HL-60/S4 (cell line): Measurements from ENCODE around the gene PFDN4.
"Not testable (repeated sequence)": the region's sequence is repeated elsewhere in the genome, so short reads cannot be mapped to it uniquely, and the experiment has no call there.

Experiments
- in situ Hi-C: fragments of 300-500 bp; cut with MboI; formaldehyde crosslinking; loops from 2 replicates; pipeline ENCODE4 v1.14.3; 2022; ENCODE audit warnings: low sequenced_read_pairs

PFDN4 gene

DNA sequence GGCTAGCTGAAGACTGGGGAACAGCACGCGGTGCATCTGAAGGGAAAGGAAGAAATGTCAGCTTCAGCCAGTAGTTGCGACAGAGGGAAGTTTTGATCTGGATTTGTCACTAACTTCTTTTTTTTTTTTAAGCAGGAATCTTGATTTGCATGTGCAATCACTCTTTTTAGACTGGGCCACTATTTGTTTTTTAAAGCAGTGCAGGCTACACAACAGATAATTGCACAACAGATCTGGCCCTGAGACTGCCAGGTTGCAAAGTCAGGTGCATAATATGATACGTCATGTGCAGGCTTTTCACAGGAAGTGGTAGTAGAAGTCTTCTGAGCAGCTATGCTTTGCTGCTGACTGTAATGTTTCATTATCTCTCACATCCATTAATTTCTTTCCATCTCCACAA, 13.5 kb downstream of the PFDN4 start:
- in situ Hi-C loops: loop anchor here (25.0 kb wide), 1 partner anchor 416 kb away; no protein-coding TSS in a partner anchor

DNA sequence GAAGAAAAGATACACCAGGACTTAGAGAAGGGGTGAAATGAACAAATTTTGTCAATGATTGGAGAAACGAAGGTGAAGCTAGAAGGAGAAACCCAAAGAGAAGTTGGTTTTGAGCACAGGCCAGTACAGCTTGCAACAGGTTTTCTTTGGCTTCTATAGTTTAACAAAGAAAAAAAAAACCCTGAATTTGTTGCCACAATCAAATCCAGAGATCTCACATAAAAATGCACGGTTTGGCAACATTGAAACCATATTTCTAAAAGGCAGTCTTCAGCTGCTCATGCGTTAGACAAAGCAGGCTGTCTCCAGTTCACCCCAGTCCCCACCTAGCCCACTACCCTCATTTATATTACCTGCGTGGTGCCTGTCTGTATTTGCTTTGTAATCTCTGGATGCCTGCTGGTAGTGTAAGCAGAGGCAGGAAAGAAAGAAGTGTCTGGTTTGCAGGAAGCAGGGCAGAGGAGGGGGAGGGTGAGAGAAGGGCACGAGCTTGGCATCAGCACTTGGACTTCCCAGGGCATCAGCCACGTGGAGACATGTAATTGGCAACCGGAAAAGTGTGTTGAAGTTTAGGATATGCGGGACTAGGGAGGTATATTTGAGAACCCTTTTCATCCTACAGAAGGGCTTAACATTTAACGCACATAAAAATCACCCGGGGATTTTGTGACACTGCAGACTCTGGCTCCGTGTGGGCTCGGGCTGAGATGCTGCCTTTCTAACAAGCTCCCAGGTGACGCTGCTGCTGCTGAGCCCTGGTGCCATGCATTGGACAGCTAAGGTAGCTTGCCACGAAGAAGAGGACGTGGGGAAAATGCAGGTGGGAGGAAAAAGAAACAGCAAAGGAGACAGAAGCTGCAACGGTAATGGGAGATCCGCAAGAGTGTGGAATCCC, 14.4 kb downstream of the PFDN4 start:
- in situ Hi-C loops: loop anchor here (25.0 kb wide), 1 partner anchor 415 kb away; no protein-coding TSS in a partner anchor

DNA sequence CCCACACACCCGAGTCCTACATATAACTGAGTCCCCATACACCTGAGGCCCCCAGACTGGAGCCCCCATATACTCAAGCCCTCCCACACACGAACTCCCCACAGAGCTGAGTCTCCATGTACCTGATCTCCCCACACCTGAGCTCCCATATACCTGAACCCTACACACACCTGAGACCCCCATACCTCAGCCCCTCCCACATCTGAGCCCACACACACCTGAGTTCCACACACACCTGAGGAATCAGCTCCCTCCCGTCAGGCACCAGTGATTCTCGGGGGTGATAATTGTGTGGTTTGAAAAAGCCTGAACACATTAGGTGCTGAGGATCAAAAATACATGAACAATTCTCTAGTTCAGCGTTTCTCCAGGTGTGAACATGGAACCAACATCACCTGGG, 15.4 kb downstream of the PFDN4 start:
- in situ Hi-C loops: loop anchor here (25.0 kb wide), 1 partner anchor 414 kb away; no protein-coding TSS in a partner anchor

DNA sequence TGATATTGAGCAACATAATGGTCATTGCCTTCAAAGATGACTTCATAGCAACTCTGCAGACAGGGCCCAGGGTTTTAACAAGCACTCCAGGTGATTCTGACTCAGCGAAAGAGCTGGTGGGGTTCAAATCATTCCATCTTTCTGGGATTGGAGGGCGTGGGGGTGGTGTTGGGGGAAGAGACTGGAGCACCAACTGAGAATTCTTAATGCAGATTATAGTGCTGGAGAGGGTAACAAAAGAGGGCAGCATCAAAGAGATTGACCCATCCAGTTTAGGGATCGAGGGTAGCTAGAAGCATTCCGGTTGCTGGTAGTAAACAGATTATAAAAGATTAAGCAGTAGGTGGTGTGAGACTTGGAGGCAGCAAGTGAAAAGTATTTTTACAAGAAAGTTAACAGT, 15.9 kb downstream of the PFDN4 start:
- in situ Hi-C loops: loop anchor here (25.0 kb wide), 1 partner anchor 414 kb away; no protein-coding TSS in a partner anchor

DNA sequence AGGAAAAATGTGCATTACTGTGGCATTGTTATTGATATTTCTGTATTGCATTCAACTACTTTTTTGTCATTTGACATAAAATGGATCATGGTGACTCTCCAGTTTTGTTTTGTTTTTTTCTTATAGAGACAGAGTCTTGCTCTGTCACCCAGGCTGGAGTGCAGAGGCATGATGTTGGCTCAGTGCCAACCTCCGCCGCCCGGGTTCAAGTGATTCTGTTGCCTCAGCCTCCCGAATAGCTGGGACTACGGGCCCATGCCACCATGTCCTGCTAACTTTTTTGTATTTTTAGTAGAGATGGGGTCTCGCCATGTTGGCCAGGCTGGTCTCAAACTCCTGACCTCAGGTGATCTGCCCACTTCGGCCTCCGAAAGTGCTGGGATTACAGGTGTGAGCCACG, 16.8 kb downstream of the PFDN4 start:
- in situ Hi-C loops: loop anchor here (25.0 kb wide), 1 partner anchor 413 kb away; no protein-coding TSS in a partner anchor

DNA sequence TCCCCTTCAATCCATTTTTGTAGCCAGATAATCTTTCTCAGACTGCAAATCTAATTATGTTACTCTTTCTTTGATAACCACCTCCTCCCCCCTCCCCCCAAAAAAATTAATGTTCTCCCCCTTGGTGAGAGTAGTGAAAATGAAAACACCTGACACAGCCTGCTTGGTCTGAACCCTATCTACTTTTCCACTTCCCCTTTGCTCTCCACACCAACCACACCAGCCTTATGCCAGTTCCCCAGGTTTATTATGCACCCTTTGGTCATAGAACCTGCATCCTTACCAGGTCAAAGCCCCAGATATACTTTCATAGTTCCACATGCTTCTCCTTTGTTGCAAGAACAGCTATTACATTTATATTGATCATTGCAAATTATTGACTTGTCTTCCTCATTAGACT, 19.4 kb downstream of the PFDN4 start:
- in situ Hi-C loops: no loop called here

DNA sequence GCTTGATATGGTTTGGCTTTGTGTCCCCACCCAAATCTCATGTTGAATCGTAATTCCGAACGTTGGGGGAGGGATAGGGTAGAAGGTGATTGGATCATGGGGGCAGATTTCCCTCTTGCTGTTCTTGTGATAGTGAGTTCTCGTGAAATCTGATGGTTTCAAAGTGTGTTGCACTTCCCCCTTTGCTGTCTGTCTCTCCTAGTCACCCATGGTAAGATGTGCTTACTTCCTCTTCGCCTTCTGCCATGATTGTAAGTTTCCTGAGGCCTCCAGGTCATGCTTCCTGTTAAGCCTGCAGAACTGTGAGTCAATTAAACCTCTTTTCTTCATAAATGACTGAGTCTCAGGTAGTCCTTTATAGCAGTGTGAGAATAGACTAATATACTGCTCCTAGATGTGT, 19.9 kb downstream of the PFDN4 start:
- in situ Hi-C loops: no loop called here

DNA sequence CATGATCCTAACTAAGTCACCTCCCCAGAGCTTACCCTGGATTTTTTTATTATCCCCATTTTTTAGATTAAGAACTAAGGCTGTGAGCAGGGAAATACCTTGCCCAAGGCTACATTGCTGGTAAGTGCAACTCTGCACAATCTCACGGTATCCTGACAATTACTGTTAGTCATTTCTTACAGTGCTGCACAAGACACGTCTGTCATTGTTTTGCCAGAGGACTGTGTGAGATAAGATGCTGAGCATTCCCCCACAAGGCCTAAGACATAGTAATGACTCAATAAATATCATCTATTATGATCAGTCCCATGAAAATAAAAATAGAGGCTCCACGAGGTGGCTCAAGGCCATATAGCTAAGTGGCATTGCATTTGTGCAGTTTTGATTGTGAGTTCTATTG, 21.0 kb downstream of the PFDN4 start:
- in situ Hi-C loops: no loop called here

DNA sequence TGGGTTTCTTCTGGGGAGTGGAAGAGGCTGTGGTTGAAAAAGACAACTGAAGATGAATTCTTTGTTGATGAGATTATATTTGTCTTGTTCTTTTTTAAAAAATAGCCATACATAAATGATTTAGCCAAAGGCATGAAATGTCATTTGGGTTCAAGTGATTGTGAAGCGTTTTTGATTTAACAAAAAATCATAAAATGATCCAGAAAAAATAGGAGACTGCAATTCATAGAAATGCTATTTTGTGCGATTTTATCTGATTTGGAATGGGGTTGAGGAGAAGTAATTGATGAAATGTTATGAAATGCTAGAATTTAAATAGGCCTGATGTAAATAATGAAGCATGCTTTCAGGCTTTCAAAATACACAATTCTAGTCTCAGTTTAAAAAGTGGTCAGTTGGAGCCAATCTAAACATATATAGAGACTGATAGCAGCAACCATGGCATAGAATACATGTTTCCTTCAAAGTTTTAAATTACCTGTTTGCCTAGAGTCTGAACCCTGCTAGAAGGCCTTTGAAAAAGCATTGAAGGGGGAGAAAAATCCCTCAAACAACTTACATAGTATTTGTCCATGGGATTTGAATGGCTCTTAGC, 21.8 kb downstream of the PFDN4 start:
- in situ Hi-C loops: no loop called here

DNA sequence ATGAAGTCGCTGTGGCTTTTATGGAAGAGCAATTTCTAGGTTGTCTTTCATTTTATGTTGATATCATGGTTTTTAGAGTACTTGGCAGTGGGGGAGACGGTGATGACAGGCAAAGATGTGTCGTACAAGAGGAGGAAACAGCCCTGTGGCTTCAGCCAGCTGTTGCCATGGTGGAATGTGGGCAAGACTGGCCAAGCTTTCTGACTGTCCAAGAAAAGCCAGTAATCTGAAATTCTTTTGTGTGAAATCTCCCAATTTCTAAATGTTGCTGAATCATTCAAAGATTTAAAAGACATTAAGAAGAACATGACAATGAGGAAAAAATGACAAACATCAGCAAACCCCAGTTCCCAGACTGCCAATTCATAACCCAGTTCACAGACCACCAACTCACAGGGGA, 23.1 kb downstream of the PFDN4 start:
- in situ Hi-C loops: no loop called here

DNA sequence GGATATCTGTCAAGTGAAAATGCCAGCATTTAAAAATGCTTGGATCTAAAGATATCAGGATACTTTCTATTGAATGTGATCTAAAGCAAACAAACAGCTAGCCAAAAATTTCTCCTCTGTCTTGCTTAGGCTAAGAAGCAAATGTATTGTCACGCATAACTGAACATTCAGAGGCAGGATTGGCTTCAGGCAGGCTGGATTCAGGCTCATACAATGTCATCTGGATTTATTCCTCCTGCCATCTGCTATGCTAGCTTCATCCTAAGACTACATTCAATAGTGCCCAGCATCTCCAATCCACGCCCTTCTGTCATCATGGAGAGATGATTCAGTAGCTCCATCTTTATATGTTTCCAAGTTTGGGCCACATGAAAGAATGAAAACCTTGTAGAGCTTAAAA, 27.1 kb downstream of the PFDN4 start:
- in situ Hi-C loops: no loop called here

DNA sequence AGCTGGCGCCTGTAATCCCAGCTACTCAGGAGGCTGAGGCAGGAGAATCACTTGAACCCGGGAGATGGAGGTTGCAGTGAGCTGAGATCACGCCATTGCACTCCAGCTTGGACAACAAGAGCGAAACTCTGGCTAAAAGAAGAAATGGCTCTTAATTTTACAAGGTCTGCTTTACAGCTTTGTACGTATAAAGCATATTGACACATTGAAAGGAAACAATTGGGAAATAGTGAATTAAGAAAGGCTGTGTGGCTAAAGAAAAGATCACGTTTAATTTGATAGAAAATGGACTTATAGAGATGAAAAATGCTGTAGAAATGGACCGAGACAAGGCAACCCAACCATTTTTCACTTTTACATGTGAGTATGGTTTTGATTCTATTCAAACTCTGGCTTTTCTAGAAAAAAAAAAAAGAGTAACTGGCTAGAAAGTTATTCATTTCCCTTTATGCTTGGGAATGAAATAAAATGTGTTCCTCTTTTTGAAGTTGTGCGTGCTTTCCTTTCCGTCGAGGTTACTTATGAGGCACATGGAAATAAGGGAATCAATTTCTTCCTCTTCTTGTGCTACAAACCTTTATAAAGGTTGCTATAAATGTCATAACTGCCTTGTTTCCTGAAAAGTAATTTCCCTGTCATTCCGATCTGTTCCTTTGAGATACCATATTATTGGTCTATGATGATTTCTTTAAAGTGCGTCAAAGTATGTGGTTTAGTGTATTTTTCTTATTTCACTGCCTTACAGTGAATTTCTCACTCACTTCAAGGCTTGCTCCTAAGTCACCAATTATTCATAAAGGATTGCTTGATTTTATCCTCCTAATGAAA, 29.4 kb downstream of the PFDN4 start:
- in situ Hi-C loops: no loop called here

DNA sequence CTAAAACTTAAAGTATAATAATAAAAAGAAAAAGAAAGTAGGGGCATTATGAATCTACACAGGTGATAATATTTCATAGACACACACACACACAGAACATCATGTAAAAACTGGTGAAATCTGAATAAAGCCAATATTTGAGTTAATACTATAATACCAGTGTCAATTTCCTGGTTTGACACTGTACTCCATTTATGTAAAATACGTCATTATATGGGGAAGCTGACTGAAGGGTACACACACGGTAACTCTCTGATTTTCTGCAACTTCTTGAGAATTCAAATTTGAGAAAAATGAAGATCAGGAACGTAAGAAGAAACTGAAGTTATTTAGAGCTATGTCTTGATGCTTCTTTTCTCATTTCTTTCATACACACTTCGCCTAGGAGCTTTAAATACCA, 36.2 kb downstream of the PFDN4 start:
- in situ Hi-C loops: no loop called here

DNA sequence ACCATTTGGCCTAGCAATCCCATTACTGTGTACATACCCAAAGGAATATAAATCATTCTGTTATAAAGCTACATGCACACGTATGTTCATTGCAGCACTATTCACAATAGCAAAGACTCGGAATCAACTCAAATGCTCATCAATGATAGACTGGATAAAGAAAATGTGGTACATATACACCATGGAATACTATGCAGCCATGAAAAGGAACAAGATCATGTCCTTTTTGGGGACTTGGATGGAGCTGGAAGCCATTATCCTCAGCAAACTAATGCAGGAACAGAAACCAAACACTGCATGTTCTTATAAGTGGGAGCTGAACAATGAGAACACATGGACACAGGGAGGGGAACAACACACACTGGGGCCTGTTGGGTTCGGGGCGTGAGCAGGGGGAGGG, 40.8 kb downstream of the PFDN4 start:
- in situ Hi-C loops: not testable (repeated sequence)

DNA sequence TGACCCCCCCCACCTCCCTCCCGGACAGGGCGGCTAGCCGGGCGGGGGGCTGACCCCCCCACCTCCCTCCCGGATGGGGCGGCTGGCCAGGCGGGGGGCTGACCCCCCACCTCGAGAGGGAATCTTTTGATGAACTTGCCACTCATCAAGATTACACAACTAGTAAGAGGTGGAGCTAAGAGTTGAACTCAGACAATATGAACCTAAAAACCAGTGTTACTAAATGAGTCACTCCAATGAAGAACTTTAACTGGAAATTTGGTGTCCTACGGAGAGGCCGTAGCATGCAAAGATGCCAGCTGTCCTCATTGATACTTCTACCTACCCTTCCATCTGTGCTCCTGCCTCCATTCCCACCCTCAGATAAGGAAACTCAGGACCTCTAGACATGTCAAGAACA, 42.8 kb downstream of the PFDN4 start:
- in situ Hi-C loops: no loop called here

DNA sequence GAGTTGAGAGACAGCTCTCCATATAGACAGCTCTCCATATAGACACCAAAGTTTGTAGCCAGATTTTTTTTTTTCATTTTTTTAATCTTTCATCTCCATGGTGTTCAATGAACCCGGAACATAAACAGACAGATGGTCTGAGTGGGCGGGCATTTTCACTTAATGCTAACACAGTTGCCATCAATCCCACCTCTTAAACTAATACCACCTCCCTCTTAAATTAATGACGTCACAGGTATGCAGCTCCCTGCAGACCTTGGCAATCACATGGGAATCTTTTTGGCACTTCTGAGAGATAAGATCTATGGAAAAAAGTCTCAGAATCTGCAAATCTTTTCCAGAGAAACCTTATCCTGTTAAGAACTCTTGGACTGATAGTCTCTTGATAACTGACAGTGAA, 43.2 kb downstream of the PFDN4 start:
- in situ Hi-C loops: no loop called here

DNA sequence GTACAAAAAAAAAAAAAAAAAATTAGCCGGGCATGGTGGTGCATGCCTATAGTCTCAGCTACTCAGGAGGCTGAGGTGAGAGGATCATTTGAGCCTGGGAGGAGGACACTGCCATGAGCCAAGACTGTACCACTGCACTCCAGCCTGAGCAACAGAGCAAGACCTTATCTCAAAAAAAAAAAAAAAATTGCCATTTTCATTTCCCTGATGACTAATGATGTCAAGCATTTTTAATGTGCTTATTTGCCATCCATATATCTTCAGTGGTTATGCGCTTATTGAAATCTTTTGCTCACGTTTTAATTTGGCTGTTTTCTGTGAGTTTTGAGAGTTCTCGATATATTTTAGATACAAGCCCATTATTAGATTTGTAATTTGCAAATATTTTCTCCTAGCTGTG, 46.7 kb downstream of the PFDN4 start:
- in situ Hi-C loops: no loop called here

DNA sequence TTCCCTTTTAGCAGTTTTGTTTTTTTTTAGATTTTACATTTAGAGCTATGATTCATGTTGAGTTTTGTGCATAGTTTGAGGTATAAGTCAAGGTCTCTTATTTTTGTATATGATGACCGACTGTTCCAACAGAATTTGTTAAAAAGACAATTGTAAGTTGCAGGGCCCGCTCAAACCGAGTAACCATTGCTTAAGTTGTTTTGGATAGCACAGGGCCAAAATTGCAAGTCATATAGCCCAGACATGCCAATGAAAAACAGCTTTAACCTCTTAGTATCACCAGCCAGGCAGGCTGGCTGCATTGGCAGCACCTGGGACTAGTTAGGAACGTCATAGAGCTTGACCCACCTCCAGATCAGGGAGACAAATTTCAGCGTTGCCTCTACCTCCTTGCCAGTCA, 47.3 kb downstream of the PFDN4 start:
- in situ Hi-C loops: no loop called here

DNA sequence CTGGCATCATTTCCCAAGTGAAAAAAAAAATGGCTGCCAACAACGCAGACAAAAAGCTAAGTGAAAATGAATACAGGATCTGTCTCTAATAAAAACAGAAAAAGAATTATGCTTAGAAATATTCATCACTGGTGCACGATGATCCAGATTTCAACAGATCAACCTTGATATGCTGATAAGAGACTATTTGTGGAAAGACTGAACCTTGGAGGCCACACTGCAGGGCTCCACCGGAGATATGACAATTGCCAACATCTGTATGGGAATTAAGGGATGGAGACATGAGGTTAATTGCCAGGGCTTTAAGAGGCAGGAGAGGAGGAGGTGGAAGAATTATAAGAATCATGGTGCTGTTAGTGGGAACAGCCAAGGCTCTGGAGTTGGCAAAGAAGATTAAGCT, 48.3 kb downstream of the PFDN4 start:
- in situ Hi-C loops: no loop called here

DNA sequence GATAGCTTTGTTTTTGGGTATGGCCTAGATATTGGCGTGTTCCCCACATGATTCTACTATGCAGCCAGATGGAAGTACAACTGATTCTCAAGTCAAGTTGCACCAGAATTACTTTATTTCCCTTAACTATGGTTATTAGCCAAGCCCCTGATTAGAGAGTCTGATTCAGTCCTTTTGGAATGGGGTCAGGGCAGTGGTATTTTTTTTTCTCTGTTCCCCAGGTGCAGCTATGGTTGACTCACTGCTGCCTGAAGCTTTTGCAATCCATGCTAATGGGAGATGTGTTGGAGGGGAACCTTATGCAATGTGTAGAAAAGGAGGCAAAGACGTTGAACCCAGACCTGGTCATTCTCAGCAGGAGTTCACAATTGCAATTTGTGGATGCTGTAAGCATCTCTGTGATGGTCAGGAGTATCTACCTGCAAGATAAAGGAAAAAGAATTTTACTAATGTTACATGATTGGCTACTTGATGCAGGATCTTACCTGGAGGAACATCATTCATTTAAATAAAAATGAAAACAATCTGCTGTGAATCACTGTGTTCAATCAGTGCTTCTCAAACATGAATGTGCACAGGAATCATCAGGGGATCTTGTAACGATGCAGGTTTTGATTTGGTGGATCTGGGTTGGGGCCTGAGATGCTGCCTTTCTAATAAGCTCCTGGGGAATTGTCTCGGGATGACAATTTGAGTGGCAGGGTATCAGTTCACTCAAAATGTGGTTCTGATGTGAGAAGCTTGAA, 49.4 kb downstream of the PFDN4 start:
- in situ Hi-C loops: no loop called here

DNA sequence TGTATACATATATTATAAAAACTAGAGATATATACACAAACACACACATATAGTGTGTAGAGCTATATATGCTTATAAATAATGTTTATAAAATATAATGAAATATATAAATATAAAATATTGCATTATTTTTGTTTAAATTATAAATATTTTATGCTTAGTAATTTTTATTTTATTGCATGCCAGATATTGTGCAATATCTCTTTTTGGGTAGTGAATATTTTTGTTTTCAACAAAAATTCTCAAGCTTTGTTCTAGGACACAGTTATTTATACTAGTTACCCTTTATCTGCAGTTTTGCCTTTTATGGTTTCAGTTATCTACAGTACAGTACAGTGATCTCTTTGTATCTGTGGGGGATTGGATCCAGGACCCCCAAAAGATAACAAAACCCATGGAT, 52.2 kb downstream of the PFDN4 start:
- in situ Hi-C loops: no loop called here
